ENCODE data around the gene FGF3. TPM values are rescaled to one million over a fixed set of nuclear protein-coding genes. Genes with fewer than 3 reads are reported as not detected.

Gene FGF3
- total RNA-seq, 1 donor from 2014 or later: not detected

DNA sequence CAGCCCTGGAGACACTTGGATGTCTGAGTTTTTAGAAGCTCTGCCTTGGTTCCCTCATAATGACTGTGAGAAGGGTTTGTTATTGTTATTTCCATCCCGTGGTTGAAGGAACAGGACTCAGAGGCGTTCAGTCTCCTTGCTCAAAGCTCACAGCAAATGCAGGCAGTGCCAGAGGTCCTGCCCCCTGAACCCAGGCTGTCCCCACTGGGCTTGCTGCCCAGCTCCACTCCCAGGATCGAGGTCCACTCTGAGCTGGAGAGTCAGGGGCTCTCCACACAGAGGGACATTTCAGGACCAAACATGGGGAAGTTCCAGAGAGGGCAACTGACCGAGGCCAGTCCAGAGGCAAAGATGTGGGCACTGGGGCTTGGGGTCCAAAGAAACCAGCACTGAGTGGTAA lies 58.9 kb downstream of the FGF3 start:
- no peak overlapping the region for H2AFZ ChIP-seq (ENCODE audit: low read depth, low read length)
- H3K79me2 ChIP-seq (ENCODE audit: insufficient read depth, low read length): no peaks in the 10 kb centered on the region
- H3K27ac ChIP-seq (ENCODE audit: low read depth, low read length): no peak overlapping the region
- H3K27ac Mint-ChIP-seq (ENCODE audit: unreplicated experiment): no peak overlapping the region
- no peaks in the 10 kb centered on the region for H3K36me3 Mint-ChIP-seq (ENCODE audit: low read depth, unreplicated experiment)
- TF ChIP-seq CTCF (IDR thresholded peaks at IDR 0.05; ENCODE audit: insufficient read depth, low read depth, low read length) (no peak), EZH2 (IDR thresholded peaks at IDR 0.05; ENCODE audit: insufficient read depth, low read length) (no peak)
- peaks cover 32% of the 10 kb centered on the region for H3K27me3 Mint-ChIP-seq (ENCODE audit: low read depth, unreplicated experiment)
- peaks cover 12% of the 10 kb centered on the region for H3K9me3 Mint-ChIP-seq (ENCODE audit: unreplicated experiment)
- DNase-seq (ENCODE audit: low read depth) (no peak), FAIRE-seq (no peak)
- no peaks in the 10 kb centered on the region for H4K20me1 ChIP-seq (ENCODE audit: insufficient read depth, low read length)
- no peak overlapping the region for H3K4me3 ChIP-seq (ENCODE audit: insufficient read depth, low read depth, low read length)
- peaks cover 7% of the 10 kb centered on the region for H3K27me3 ChIP-seq (ENCODE audit: insufficient read depth, low read length)
- no peaks in the 10 kb centered on the region for H3K4me1 Mint-ChIP-seq (ENCODE audit: low read depth, unreplicated experiment)
- no peaks in the 10 kb centered on the region for H3K4me1 ChIP-seq (ENCODE audit: insufficient read depth, low read length)
- H3K4me3 Mint-ChIP-seq (ENCODE audit: unreplicated experiment): no peak overlapping the region
- peaks cover 10% of the 10 kb centered on the region for H3K9me3 ChIP-seq (ENCODE audit: insufficient read depth, low read depth, low read length)
- H3K36me3 ChIP-seq (ENCODE audit: insufficient read depth, low read length): no peaks in the 10 kb centered on the region
- no peak overlapping the region for H3K4me2 ChIP-seq (ENCODE audit: low read length)
- H3K9ac ChIP-seq (ENCODE audit: low read length): no peak overlapping the region

Other genes with a start within 250 kb of the FGF3 start
- gene CCND1, start 178.3 kb downstream of the FGF3 start, total RNA-seq: 248 and 482 TPM in 2 replicates
- gene LTO1, start 144.1 kb downstream of the FGF3 start, total RNA-seq: 17.6 and 20.0 TPM in 2 replicates
- gene FGF19, start 115.4 kb downstream of the FGF3 start, total RNA-seq: not detected in 2 replicates
- gene FGF4, start 44.1 kb downstream of the FGF3 start, total RNA-seq: not detected in 2 replicates

All from astrocyte (in vitro differentiated cells and primary cell).